ENCODE data around the gene TXNRD2. TPM values are rescaled to one million over a fixed set of nuclear protein-coding genes. Genes with fewer than 3 reads are reported as not detected.
"Not testable (repeated sequence)": the region's sequence is repeated elsewhere in the genome, so short reads cannot be mapped to it uniquely, and the experiment has no call there.

The TXNRD2 gene
- total RNA-seq, 1 donor from 2014 or later = 25.7 TPM

- no peak overlapping the region for H3K27ac Mint-ChIP-seq (ENCODE audit: unreplicated experiment)
- Histone ChIP-seq H3K4me3 (ENCODE audit: insufficient read depth, low read depth, low read length) (no peak overlapping the region), H2AFZ (ENCODE audit: low read depth, low read length) (no peak overlapping the region), H3K27ac (ENCODE audit: low read depth, low read length) (no peak overlapping the region), H3K36me3 (ENCODE audit: insufficient read depth, low read length) (no peaks in the 10 kb centered on the region), H3K79me2 (ENCODE audit: insufficient read depth, low read length) (peaks cover 5% of the 10 kb centered on the region), H4K20me1 (ENCODE audit: insufficient read depth, low read length) (no peaks in the 10 kb centered on the region), H3K9me3 (ENCODE audit: insufficient read depth, low read depth, low read length) (no peaks in the 10 kb centered on the region), H3K4me2 (ENCODE audit: low read length) (no peak overlapping the region), H3K4me1 (ENCODE audit: insufficient read depth, low read length) (peaks cover 31% of the 10 kb centered on the region), H3K27me3 (ENCODE audit: insufficient read depth, low read length) (no peaks in the 10 kb centered on the region), H3K9ac (ENCODE audit: low read length) (no peak overlapping the region)
- no peak for DNase-seq (ENCODE audit: low read depth)
- peaks cover 25% of the 10 kb centered on the region for H3K4me1 Mint-ChIP-seq (ENCODE audit: low read depth, unreplicated experiment)
- no peak for FAIRE-seq
- H3K27me3 Mint-ChIP-seq (ENCODE audit: low read depth, unreplicated experiment) = no peaks in the 10 kb centered on the region
- H3K36me3 Mint-ChIP-seq (ENCODE audit: low read depth, unreplicated experiment) = peaks cover 1% of the 10 kb centered on the region
- no peak overlapping the region for H3K4me3 Mint-ChIP-seq (ENCODE audit: unreplicated experiment)
- H3K9me3 Mint-ChIP-seq (ENCODE audit: unreplicated experiment) = no peaks in the 10 kb centered on the region
- TF ChIP-seq EZH2 (IDR thresholded peaks at IDR 0.05; ENCODE audit: insufficient read depth, low read length) (no peak), CTCF (IDR thresholded peaks at IDR 0.05; ENCODE audit: insufficient read depth, low read depth, low read length) (no peak)
Measured at GRCh38 chr22:19884954-19885751, 56.5 kb downstream of the TXNRD2 start.

GRCh38 chr22:19884161-19884953 is 57.3 kb downstream of the TXNRD2 start:
- Mint-ChIP-seq H3K4me3 (ENCODE audit: unreplicated experiment) (no peak overlapping the region), H3K27me3 (ENCODE audit: low read depth, unreplicated experiment) (no peaks in the 10 kb centered on the region), H3K9me3 (ENCODE audit: unreplicated experiment) (no peaks in the 10 kb centered on the region), H3K36me3 (ENCODE audit: low read depth, unreplicated experiment) (peaks cover 1% of the 10 kb centered on the region), H3K27ac (ENCODE audit: unreplicated experiment) (no peak overlapping the region), H3K4me1 (ENCODE audit: low read depth, unreplicated experiment) (peaks cover 27% of the 10 kb centered on the region)
- H3K27ac ChIP-seq (ENCODE audit: low read depth, low read length) = no peak overlapping the region
- DNase-seq (ENCODE audit: low read depth) (no peak), FAIRE-seq (no peak)
- no peaks in the 10 kb centered on the region for H3K9me3 ChIP-seq (ENCODE audit: insufficient read depth, low read depth, low read length)
- no peak overlapping the region for H2AFZ ChIP-seq (ENCODE audit: low read depth, low read length)
- H3K36me3 ChIP-seq (ENCODE audit: insufficient read depth, low read length) = no peaks in the 10 kb centered on the region
- H3K27me3 ChIP-seq (ENCODE audit: insufficient read depth, low read length) = no peaks in the 10 kb centered on the region
- no peak overlapping the region for H3K9ac ChIP-seq (ENCODE audit: low read length)
- H3K4me3 ChIP-seq (ENCODE audit: insufficient read depth, low read depth, low read length) = no peak overlapping the region
- H4K20me1 ChIP-seq (ENCODE audit: insufficient read depth, low read length) = no peaks in the 10 kb centered on the region
- peaks cover 37% of the 10 kb centered on the region for H3K4me1 ChIP-seq (ENCODE audit: insufficient read depth, low read length)
- peaks cover 9% of the 10 kb centered on the region for H3K79me2 ChIP-seq (ENCODE audit: insufficient read depth, low read length)
- H3K4me2 ChIP-seq (ENCODE audit: low read length) = no peak overlapping the region
- TF ChIP-seq EZH2 (IDR thresholded peaks at IDR 0.05; ENCODE audit: insufficient read depth, low read length) (no peak), CTCF (IDR thresholded peaks at IDR 0.05; ENCODE audit: insufficient read depth, low read depth, low read length) (no peak)

GRCh38 chr22:19883446-19883845 is 58.2 kb downstream of the TXNRD2 start:
- H3K4me3 ChIP-seq (ENCODE audit: insufficient read depth, low read depth, low read length); H3K9ac ChIP-seq (ENCODE audit: low read length); H3K27ac Mint-ChIP-seq (ENCODE audit: unreplicated experiment); H3K27me3 Mint-ChIP-seq (ENCODE audit: low read depth, unreplicated experiment); H3K4me3 Mint-ChIP-seq (ENCODE audit: unreplicated experiment); DNase-seq (ENCODE audit: low read depth); H3K79me2 ChIP-seq (ENCODE audit: insufficient read depth, low read length); H3K9me3 ChIP-seq (ENCODE audit: insufficient read depth, low read depth, low read length); H3K27ac ChIP-seq (ENCODE audit: low read depth, low read length); H3K36me3 ChIP-seq (ENCODE audit: insufficient read depth, low read length); H3K36me3 Mint-ChIP-seq (ENCODE audit: low read depth, unreplicated experiment); H3K4me2 ChIP-seq (ENCODE audit: low read length); H4K20me1 ChIP-seq (ENCODE audit: insufficient read depth, low read length); H3K27me3 ChIP-seq (ENCODE audit: insufficient read depth, low read length); FAIRE-seq; H2AFZ ChIP-seq (ENCODE audit: low read depth, low read length); H3K9me3 Mint-ChIP-seq (ENCODE audit: unreplicated experiment): not testable (repeated sequence)
- peaks cover 37% of the 10 kb centered on the region for H3K4me1 ChIP-seq (ENCODE audit: insufficient read depth, low read length)
- peaks cover 31% of the 10 kb centered on the region for H3K4me1 Mint-ChIP-seq (ENCODE audit: low read depth, unreplicated experiment)
